Renal cortical epithelial cell (primary cell): ENCODE results near the gene LRRC42. TPM values are rescaled to one million over a fixed set of nuclear protein-coding genes. Genes with fewer than 3 reads are reported as not detected.
"Not testable (repeated sequence)": the region's sequence is repeated elsewhere in the genome, so short reads cannot be mapped to it uniquely, and the experiment has no call there.

Experiments
- DNase-seq: peaks from one replicate; pipeline ENCODE4 v3.0.0-alpha.2; 2011; ENCODE audit warnings: low read depth
- total RNA-seq: library from RNA; depleted of rRNA; stranded (reverse); fragments of >200 nt; gene quantifications from 2 replicates; pipeline ENCODE4 v1.2.3, GENCODE V29; 2014

The LRRC42 gene
- total RNA-seq, 1 donor from 2014 or later = 38.6 TPM

DNA sequence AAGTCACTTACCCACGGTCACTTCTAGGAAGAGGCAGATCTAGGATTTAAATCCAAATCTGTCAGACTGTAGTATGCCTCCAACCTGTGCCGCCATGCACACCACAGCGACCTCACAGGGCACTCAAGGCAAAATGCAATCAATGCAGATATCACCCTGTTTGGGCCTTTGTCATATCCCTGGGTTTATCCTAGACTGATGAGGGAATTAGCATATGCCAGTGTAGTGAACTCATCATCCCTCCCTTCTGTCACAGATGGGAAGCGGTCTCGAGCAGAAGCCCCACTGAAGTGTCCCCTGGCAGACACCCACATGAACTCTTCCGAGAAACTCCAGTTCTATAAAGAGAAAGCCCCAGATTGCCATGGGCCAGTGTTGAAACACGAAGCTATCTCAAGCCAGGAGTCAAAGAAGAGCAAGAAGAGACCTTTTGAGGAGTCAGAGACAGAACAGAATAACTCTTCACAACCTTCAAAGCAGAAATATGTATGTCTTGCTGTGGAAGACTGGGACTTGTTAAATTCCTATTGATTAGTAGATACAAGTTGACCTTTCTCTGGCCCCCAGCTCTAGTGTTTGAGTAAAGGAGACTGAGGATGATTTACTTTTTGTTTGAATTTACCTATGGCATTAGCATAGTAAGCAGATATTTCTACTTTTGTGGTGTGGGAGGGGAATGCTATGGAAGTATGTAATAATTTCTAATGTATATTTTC is 21.4 kb downstream of the LRRC42 start:
- DNase-seq = no peak

DNA sequence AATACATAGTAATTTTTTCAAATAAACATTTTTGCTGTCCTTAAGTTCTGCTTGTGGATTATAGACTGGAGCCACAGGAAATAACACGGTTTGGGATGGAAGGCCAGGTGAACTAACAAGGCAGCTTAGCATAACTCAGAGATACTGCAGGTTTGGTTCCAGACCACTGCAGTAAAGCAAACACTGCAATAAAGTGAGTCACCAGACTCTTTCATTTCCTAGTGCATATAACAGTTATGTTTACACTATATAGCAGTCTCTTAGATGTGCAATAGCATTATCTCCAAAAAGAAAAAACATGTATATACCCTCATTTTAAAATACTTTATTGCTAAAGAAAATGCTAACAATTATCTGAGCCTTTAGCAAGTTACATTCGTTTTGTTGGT is 22.0 kb downstream of the LRRC42 start:
- DNase-seq = peak; percentile 61

DNA sequence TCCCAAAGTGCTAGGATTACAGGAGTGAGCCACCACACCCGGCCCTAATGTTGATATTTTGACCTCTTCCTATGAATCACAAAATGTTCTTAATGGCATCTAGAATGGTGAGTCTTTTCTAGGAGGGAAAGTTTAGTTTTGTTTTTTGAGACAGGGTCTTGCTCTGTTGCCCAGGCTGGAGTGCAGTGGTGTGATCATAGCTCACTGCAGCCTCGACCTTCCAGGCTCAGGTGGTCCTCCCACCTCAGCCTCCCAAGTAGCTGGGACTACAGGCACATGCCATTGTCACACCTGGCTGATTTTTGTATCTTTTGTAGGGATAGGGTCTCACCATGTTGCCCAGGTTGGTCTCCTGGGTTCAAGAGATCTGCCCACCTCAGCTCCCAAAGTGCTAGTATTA is 23.2 kb downstream of the LRRC42 start:
- not testable (repeated sequence) for DNase-seq

DNA sequence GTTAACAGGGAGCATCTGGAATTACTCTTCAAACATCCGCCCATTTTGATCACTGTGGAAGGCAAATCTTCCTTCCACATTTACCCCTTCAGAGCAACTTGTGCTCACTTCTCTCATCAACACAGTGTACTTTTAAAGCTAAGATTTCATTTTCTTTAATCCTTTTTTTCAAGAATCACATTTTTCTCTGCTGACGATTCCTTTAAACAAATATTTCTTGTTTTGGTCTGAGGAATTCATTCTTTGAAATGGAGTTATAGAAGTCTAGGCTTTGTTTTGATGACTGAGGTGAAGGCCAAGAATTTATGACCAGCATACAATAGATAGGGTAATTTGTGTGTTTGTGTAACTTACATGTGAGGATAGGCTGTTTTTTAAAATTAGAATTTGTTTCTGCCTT is 25.6 kb downstream of the LRRC42 start:
- DNase-seq = no peak

DNA sequence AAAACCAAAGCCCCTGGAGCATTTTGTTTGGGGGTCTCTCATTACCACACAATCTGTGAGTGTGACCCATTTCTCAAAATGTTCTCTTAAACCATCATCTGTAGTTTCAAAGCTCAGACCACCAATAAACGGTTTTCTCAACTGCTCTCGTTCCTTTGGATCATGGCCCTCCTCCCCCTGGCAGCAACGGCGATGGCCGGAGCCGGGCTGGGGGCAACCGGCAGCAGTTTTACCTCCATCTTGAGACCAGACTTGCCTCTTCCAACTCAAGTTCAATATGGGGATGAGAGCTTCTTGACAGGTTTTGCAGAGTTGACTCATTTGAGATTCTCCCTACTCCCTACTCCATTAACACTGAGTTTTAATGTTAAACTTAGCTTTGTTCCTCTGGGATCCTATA is 29.7 kb downstream of the LRRC42 start:
- no peak for DNase-seq

DNA sequence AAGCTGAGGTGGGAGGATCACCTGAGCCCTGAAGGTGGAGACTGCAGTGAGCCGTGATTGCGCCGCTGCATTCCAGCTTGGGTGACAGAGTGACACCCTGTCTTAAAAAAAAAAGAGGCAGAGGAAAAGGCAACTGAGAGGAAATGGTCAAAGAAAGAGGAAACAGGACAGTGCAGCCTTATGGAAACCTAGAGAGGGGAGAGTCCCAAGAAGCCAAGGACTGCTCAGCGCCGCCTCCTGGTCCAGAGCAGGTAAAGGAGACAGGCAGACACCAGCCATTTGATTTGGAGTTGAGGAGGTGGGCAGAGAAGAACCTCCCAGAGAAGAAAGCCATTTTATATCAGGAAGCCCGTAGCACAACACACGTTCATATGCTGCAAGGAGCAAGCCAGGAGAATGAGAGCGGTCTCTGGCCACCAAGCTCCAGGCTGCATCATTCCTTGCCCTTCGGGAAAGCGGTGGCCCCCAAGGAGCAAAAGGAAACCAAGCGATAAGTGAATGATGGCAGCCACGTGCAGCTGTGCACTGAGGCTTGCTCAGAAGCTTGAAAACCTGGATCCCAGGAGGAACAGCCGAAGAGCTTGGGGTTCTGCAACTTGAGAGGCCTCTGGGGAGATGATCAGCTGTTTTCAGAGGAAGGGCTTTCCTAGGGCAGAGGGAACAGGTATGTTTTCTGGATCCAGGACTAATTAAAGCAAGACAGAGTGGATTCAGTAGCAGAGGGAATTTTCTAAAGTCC is 33.7 kb downstream of the LRRC42 start:
- no peak for DNase-seq

DNA sequence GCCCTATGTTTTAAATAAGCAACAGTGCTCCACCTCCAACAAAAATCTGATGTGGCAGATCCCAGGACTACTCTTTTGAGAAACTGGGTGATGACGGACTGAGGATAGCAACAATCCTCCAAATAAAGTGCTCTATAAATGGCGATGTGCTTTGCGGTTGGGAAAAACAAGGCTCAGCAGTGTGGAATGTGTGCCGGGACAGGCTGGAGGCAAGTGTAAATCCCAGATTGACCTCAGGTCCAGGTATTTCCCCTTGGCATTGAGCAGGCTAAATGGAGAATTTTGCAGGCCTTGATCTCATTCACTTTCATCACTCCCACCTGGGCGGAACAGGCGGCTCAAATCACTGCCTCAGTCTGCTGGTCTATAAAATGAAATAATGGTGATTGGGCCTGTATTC is 35.1 kb downstream of the LRRC42 start:
- peak; percentile 93 for DNase-seq

DNA sequence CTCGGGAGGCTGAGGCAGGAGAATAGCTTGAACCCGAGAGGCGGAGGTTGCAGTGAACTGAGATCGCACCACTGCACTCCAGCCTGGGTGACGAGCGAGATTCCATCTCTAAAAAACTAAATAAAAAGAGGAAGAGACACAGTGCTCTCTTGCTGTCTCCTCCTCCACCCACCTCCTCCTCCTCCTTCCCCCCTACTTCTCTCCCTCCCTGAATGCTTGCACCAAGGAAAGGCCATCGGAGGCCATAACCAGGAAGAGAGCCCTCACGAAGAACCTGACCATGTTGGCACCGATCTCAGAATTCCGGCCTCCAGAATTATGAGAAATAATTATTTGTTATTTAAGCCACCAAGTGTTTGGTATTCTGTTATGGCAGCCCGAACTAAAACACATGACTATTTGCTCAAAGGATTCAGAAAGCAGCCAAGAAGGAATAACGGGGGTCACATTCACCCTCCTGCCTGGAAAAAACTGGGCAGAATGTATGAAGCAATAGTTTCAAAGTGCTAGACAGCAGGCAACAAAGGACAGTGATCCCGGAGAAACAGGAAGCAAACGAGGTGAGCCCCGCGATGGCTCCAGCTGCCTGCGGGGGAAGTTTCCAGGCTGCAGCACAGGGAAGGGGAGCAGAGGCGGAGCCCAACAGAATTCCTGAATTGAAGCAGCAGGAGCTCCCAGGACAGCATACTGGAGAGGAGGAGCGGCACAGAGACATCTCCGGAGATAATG is 36.0 kb downstream of the LRRC42 start:
- peak; percentile 75 for DNase-seq

DNA sequence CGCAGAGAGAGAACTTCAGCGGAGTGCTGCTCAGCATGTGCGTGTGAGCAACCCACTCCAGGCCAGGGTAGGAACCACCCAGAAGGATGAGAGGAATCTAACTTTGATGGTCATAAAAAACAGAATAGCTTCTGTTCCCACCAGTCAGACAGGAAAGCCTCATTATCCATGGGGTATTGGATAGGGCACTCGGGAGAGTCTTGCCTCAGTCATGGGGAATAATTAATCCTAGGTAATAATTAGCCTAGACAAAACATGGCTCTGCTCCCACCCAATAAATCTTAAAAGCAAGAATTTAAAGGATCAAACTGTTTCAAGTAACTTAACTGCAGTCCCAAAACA is 36.6 kb downstream of the LRRC42 start:
- DNase-seq = peak; percentile 91

DNA sequence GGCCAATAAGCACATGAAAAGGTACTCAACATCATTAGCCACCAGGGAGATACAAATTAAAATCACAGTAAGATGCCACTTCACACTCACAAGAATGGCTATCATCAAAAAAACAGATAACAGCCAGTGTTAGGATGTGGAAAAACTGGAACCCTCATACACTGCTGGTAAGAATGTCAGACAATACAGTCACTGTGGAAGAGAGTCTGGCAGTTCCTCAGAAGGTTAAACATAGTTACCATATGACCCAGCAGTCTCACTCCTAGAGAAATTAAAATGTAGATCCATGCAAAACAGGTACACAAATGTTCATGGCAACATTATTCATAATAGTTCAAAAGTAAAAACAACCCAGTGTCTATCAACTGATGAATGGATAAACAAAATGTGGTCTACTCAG is 38.6 kb downstream of the LRRC42 start:
- DNase-seq = no peak

DNA sequence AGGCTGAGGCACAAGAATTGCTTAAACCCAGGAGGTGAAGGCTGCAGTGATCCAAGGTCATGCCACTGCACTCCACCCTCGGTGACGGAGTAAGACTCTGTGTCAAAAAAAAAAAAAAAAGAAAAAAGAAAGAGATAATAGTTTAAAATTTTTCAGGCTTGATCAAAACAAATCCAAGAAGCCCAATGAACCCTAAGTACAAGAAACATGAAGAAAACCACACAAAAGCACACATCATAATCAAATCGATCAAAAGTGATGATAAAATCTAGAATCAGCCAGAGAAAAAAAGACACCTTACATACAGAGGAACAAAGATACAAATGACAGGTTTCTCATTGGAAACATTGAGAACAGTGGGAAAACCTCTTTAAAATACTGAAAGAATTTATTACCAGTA is 40.3 kb downstream of the LRRC42 start:
- DNase-seq = no peak

DNA sequence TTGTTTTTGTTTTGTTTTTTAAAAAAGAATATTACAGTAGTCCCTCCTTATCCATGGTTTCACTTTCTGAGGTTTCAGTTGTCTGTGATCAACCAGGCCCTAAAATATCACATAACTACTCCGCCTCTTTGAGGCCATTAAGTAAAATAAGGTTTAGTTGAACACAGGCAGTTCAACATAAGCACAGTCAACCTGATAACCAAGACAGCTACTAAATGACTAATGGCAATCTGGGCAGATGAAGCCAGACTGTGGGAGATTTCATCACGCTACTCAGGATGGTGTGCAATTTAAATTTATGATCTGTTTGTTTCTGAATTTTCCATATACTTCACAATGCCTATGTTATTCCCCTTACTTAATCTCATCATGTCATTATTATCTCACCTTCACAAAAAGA is 41.7 kb downstream of the LRRC42 start:
- DNase-seq = peak; percentile 22

DNA sequence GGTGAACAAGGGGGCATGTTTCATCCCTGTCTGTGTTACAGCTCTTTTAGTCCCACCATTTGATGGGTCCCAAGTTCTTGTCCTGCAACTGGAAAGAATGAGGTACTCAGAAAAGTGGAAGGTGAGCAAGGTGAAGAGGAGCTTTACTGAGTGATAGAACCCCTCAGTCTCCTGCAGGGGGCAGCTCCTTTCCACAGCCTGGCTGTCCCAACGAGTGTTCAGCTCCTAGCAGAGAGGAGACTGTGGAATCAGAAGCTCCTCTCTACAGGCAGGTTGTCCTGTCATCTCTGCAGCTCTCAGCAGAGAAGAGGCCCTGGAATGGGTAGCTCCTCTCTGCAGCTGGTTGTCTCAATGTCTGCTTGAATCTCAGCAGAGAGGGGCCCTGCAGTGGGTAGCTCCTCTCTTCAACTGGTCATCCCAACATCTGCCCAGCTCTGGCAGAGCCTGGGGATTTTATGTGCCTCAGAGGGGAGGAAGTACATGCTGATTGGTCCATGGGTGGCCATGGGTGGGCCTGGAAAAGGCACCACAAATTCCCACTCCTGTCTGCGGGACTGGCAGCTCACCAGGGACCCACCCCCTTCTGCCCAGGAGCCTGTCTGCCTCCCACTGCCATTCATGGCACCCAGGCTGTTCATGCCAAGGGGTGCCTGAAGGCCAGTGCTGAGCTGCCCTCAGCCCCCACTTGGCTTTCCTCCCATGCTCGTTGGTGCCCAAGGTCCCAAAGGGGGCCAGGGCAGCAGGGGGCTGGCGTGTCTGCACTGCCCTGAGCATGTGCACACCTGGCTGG is 46.1 kb downstream of the LRRC42 start:
- DNase-seq = no peak

DNA sequence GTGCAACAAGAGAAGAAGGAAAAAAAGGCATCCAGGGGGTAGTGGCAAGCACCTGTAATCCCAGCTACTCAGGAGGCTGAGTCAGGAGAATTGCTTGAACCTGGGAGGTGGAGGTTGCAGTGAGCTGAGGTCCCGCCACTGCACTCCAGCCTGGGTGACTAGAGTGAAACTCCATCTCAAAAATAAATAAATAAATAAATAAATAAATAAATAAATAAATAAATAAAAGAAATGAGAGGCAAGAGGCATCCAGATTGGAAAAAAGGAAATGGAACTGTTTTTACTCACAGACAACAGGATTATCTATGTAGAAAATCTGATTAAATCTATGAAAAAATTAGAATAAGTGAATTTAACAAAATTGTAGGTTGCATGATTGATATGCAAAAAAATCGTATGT is 48.4 kb downstream of the LRRC42 start:
- not testable (repeated sequence) for DNase-seq

DNA sequence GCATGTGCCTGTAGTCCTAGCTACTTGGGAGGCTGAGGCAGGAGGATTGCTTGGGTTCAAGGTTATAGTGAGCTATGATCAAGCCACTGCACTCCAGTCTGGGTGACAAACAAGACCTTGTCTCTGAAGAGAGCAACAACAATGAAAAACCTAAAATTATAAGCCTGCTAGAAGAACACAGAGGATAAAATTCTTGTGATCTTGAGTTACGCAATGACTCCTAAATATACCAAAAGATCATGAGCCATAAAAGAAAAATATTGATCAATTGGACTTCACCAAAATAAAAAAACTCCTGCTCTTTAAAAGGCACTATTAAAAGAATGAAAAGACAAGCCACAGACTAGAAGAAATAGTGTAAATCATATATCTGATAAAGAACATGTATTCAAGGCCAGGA is 49.5 kb downstream of the LRRC42 start:
- DNase-seq = no peak

DNA sequence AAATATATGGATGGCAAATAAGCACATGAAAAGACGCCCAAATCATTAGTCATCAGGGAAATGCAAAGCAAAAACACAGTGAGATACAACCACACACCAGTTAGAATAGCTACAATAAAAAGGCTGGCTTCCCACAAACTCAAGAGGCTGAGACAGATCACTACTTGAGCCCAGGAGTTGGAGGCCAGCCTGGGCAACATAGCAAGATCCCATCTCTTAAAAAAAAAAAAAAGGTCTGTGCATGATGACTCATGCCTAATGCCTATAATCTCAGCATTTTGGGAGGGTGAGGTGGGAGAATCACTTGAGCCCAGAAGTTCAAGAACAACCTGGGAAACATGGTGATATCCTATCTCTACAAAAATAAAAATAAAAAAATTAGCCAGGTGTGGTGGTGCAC is 52.1 kb downstream of the LRRC42 start:
- DNase-seq = no peak

DNA sequence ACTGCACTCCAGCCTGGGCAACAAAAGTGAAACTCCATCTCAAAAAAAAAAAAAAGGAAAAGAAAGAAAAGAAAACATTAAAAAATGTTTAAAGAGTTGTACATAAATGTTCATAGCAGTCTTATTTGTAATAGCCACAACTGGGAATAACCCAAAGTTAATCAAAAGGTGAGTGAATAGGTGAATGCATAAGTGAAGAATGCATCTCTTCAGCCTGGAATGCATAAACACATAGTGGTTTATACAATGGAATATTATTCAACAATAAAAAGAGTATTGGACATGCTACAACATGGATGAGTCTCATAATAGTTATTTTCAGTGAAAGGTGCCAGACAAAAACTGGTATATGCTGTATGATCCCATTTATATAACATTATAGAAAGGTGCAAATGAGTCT is 53.8 kb downstream of the LRRC42 start:
- no peak for DNase-seq

DNA sequence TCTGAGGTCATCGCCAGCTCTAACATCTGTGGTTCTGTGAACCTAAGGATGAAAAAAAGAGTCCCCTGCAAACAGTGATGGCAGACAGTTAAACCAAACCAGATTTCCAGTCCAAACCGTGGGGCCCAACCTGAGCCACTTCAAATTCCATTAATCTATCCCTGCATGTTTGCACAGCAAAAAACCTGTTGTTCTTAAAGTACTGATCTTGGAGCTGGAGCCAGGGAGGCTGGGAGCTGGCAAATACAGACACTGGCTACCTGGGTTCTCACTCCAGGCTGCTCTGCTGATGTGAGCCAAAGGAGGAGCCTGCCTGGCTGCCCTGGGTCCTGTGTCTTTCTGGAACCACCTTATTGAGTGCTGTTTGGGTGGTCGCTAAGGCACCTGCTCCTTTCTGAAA is 55.4 kb downstream of the LRRC42 start:
- DNase-seq = no peak

DNA sequence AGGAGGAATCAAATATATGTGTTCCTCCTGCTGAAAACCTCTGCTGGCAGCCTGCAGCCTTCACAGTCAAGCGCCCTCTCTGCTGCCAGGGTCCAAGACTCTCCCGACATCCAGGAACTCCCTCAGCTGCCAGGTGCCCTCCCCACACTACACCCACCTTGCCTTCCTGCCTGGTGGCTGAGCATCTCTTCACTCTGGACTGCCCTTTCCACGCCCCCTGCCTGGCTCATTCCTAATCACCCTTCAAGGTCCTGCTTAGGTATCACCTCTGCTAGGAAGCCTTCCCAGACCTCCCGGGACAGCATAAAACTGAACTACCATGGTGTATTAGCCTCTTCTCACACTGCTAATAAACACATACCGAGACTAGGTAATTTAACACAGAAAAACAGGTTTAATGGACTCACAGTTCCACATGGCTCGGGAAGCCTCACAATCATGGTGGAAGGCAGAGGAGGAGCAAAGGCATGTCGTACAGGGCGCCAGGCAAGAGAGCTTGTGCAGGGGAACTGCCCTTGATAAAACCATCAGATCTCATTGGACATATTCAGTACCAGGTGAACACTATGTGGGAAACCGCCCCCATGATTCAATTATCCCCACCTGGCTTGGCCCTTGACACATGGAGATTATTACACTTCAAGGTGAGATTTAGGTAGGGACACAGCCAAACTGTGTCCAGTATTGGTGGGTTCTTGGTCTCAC is 56.5 kb downstream of the LRRC42 start:
- DNase-seq = no peak

DNA sequence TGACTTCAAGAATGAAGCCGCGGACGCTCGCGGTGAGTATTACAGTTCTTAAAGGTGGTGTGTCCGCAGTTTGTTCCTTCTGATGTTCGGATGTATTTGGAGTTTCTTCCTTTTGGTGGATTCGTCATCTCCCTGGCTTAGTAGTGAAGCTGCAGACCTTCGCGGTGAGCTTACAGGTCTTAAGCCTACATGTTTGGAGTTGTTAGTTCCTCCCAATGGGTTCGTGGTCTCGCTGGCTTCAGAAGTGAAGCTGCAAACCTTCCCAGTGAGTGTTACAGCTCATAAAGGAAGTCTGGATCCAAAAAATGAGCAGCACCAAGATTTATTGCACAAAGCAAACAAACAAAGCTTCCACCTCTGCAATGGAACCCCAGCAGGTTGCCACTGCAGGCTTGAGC is 57.1 kb downstream of the LRRC42 start:
- DNase-seq = no peak

DNA sequence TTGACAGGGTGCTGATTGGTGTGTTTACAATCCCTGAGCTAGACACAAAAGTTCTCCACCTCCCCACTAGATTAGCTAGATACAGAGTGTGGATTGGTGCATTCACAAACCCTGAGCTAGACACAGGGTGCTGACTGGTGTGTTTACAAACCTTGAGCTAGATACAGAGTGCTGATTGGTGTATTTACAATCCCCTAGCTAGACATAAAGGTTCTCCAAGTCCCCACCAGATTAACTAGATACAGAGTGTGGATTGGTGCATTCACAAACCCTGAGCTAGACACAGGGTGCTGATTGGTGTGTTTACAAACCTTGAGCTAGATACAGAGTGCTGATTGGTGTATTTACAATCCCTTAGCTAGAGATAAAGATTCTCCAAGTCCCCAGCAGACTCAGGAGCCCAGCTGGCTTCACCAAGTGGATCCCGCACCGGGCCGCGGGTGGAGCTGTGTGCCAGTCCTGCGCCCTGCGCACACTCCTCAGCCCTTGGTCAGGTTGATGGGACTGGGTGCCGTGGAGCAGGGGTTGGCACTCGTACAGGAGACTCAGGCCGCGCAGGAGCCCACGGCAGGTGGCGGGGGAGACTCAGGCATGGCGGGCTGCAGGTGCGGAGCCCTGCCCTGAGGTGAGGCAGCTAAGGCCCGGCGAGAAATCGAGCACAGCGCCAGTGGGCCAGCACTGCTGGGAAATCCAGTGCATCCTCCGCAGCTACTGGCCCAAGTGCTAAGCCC is 57.8 kb downstream of the LRRC42 start:
- DNase-seq = not testable (repeated sequence)
